PC-3 (cell line): Measurements from ENCODE around the gene SIVA1.

ENCODE experiments used
- EZH2 ChIP-seq: fragments of 300-600 bp; sonication (generic); IDR thresholded peaks from one replicate; pipeline ENCODE4 v1.6.1; 2017; ENCODE audit warnings: antibody characterized with exemption, mild to moderate bottlenecking, low read length; ENCODE audit not compliant: unreplicated experiment
- EZH2phosphoT487 ChIP-seq: fragments of 300-600 bp; sonication (generic); IDR thresholded peaks from 2 replicates; pipeline ENCODE4 v1.6.1; 2018; ENCODE audit warnings: mild to moderate bottlenecking, antibody characterized with exemption, low read length, borderline replicate concordance
- TF ChIP-seq, protein P1 (sequence below): fragments of 300-600 bp; sonication (generic); conservative IDR thresholded peaks from 2 replicates; pipeline ENCODE4 v1.5.1; 2017; ENCODE audit warnings: antibody characterized with exemption, low read depth, mild to moderate bottlenecking, low read length

DNA sequence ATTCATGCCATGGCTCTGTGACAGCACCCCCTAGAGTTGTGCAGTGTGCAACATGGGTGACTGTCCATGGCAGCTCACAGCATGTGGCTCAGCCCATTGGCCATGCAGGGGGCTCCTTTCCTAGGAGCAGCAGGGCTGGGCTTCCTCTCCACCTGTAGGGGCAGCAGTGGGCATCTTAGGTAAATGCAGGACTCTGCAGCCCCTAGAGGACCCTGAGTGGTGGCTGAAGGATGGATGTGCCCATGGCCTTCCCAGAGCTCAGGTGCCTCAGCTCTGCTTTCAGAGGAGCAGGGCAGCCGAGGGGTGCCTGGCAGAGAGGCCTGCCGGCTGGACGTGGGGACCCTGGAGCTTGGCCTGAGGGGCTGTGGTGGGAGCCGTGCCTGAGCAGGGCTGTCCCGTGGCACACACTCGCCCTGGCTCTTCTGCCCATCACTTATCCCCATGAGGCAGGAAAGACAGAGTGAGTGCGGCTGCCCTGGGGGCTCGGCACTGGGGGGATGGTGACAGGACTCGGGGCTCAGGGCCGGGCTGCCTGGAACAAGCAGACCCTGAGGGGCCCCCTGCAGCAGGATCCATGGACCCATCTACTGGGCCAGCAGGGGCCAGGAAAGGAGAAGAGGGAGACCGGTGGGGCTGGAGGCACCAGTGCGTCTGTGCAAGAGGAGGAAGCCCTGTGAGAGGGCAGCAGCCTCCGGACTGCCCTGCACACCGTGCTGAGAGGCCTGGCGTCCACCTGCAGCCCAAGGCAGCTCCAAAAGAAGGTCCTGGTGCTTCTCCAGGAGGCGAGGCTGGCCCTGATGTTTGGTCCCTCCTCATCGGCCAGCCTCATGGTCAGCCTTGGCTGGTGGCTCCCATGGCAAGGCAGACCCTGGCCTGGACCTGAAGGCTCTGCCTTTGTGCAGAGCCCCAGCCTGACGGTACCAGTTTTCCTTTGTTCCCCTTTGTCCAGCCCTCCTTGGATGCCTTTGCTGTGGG is 21.3 kb upstream of the SIVA1 start:
- TF ChIP-seq, protein P1, sequence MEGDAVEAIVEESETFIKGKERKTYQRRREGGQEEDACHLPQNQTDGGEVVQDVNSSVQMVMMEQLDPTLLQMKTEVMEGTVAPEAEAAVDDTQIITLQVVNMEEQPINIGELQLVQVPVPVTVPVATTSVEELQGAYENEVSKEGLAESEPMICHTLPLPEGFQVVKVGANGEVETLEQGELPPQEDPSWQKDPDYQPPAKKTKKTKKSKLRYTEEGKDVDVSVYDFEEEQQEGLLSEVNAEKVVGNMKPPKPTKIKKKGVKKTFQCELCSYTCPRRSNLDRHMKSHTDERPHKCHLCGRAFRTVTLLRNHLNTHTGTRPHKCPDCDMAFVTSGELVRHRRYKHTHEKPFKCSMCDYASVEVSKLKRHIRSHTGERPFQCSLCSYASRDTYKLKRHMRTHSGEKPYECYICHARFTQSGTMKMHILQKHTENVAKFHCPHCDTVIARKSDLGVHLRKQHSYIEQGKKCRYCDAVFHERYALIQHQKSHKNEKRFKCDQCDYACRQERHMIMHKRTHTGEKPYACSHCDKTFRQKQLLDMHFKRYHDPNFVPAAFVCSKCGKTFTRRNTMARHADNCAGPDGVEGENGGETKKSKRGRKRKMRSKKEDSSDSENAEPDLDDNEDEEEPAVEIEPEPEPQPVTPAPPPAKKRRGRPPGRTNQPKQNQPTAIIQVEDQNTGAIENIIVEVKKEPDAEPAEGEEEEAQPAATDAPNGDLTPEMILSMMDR = peak; percentile 64
- TF ChIP-seq EZH2phosphoT487 (no peak), EZH2 (no peak)
